ENCODE measurements around the gene ZNRD2.

GRCh38 chr11:65560555-65561418 is 9.5 kb upstream of the ZNRD2 start:
- no peak for TF ChIP-seq POLR2AphosphoS5 (IDR thresholded peaks at IDR 0.05; ENCODE audit: low read length)
- TF ChIP-seq, protein P1, sequence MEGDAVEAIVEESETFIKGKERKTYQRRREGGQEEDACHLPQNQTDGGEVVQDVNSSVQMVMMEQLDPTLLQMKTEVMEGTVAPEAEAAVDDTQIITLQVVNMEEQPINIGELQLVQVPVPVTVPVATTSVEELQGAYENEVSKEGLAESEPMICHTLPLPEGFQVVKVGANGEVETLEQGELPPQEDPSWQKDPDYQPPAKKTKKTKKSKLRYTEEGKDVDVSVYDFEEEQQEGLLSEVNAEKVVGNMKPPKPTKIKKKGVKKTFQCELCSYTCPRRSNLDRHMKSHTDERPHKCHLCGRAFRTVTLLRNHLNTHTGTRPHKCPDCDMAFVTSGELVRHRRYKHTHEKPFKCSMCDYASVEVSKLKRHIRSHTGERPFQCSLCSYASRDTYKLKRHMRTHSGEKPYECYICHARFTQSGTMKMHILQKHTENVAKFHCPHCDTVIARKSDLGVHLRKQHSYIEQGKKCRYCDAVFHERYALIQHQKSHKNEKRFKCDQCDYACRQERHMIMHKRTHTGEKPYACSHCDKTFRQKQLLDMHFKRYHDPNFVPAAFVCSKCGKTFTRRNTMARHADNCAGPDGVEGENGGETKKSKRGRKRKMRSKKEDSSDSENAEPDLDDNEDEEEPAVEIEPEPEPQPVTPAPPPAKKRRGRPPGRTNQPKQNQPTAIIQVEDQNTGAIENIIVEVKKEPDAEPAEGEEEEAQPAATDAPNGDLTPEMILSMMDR (IDR thresholded peaks at IDR 0.05 in 2 of 3, conservative IDR thresholded peaks at IDR 0.05 in 1 of 3; ENCODE audit: control insufficient read depth in 2 of 3, extremely low read depth in 1 of 3, insufficient read depth in 1 of 3, low read depth in 3 of 3, low read length in 3 of 3), result no peak
- no peak for TF ChIP-seq RAD21 (IDR thresholded peaks at IDR 0.05; ENCODE audit: insufficient read depth, low read depth, low read length)
- no peak for TF ChIP-seq CHD2 (IDR thresholded peaks at IDR 0.05; ENCODE audit: borderline replicate concordance, low read depth, low read length)
- no peak for TF ChIP-seq YY1 (IDR thresholded peaks at IDR 0.05; ENCODE audit: low read depth, low read length)
- TF ChIP-seq BCL11A (IDR thresholded peaks at IDR 0.05; ENCODE audit: low read depth, low read length), result no peak
- no peak for TF ChIP-seq TCF7 (IDR thresholded peaks at IDR 0.05; ENCODE audit: borderline replicate concordance)
- TF ChIP-seq ZZZ3 (IDR thresholded peaks at IDR 0.05; ENCODE audit: control insufficient read depth, insufficient read length, low read depth), result no peak
- no peak for TF ChIP-seq NKRF (conservative IDR thresholded peaks at IDR 0.05)
- TF ChIP-seq, protein P2, sequence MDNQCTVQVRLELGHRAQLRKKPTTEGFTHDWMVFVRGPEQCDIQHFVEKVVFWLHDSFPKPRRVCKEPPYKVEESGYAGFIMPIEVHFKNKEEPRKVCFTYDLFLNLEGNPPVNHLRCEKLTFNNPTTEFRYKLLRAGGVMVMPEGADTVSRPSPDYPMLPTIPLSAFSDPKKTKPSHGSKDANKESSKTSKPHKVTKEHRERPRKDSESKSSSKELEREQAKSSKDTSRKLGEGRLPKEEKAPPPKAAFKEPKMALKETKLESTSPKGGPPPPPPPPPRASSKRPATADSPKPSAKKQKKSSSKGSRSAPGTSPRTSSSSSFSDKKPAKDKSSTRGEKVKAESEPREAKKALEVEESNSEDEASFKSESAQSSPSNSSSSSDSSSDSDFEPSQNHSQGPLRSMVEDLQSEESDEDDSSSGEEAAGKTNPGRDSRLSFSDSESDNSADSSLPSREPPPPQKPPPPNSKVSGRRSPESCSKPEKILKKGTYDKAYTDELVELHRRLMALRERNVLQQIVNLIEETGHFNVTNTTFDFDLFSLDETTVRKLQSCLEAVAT (IDR thresholded peaks at IDR 0.05), result no peak
- no peak for TF ChIP-seq POLR2A (IDR thresholded peaks at IDR 0.05; ENCODE audit: low read depth, low read length)
- TF ChIP-seq EP300 (IDR thresholded peaks at IDR 0.05; ENCODE audit: borderline replicate concordance in 1 of 2, control insufficient read depth in 1 of 2, low read depth in 2 of 2, low read length in 2 of 2), result no peak
- no peak for TF ChIP-seq SMARCA5 (IDR thresholded peaks at IDR 0.05)
- no peak for TF ChIP-seq BACH1 (IDR thresholded peaks at IDR 0.05; ENCODE audit: borderline replicate concordance)
